Right atrium auricular region (tissue), 2 donors: ENCODE data around the gene ERP27. TPM values are rescaled to one million over a fixed set of nuclear protein-coding genes. Genes with fewer than 3 reads are reported as not detected.

Source experiments
- DNase-seq: peaks from one replicate; pipeline ENCODE4 v3.0.0-alpha.2; 2019; ENCODE audit warnings: low spot score
- H3K27ac ChIP-seq, 2 donors: fragments of 200-600 bp; sonication (generic); 1 replicate in 1 of 2; 2 replicates in 1 of 2; pipeline ENCODE4 v1.5.1; 2016 to 2019
- H3K27me3 ChIP-seq, 2 donors: fragments of 200-600 bp; sonication (generic); one replicate each; pipeline versions ENCODE4 v1.5.1 to v1.6.0; 2017 to 2019
- H3K36me3 ChIP-seq: fragments of 200-600 bp; sonication (generic); one replicate; pipeline ENCODE4 v1.5.1; 2016
- H3K4me1 ChIP-seq, 2 donors: fragments of 200-600 bp; sonication (generic); one replicate each; pipeline versions ENCODE4 v1.5.1 to v1.6.0; 2017 to 2019
- H3K4me3 ChIP-seq, 2 donors: fragments of 200-600 bp; sonication (generic); 1 replicate in 1 of 2; 2 replicates in 1 of 2; pipeline ENCODE4 v1.5.1; 2017 to 2019; ENCODE audit warnings: mild to moderate bottlenecking in 1 of 2, moderate library complexity in 1 of 2
- H3K9me3 ChIP-seq, 2 donors: fragments of 200-600 bp; sonication (generic); one replicate each; pipeline ENCODE4 v1.5.1; 2019
- total RNA-seq, 2 donors: library from RNA; depleted of rRNA; stranded (reverse); fragments of >200 nt; gene quantifications; one replicate each; pipeline ENCODE4 v1.1.0, GENCODE V29; 2016
- TF ChIP-seq, protein P1 (sequence below), 2 donors: fragments of 200-600 bp; sonication (generic); IDR thresholded peaks; one replicate each; pipeline ENCODE4 v1.5.1; 2019; ENCODE audit warnings: antibody characterized with exemption in 2 of 2

ERP27 gene
- total RNA-seq, 2 donors from 2014 or later = 0.31 to 0.70 TPM

DNA sequence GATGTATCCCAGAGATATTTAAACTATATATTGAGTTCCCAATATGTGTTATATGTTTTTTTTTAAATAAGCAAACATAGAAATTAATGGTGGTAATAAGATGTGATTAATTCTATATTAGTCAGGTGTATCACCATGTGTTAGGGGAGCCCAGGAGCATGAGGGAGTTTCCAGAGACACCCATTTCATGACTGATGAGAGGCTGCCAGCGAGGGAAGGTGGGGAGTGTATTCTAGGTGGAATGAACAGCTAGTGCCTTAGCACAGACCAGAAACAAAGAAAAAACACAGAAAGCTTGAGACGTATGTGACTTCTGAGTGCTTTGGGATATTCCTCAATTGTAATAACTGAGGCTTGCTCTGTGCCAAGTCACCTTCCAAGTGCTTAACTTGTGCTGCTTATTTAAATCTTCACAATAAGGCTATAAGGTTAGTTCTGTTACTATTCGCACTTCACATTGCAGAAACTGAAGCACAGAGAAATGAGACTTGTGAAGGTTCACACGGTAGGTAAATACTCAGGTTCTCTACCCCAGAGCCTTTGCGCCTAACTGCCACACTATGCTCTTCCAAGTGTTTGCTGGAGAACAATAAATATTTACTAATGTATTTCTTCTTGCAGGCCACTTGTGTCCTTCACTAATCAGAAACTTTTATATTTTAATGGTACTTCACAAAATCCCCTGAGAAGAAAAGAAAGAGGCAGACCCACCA lies 34.8 kb downstream of the ERP27 start:
- H3K4me3 ChIP-seq = no peak overlapping the region
- H3K27ac ChIP-seq = peak overlapping the region; percentile 54 to 56
- H3K27me3 ChIP-seq = no peaks in the 10 kb centered on the region
- H3K36me3 ChIP-seq = no peaks in the 10 kb centered on the region
- no peak for DNase-seq
- peaks cover 0 to 36% of the 10 kb centered on the region in 2 donors for H3K4me1 ChIP-seq
- TF ChIP-seq, protein P1, sequence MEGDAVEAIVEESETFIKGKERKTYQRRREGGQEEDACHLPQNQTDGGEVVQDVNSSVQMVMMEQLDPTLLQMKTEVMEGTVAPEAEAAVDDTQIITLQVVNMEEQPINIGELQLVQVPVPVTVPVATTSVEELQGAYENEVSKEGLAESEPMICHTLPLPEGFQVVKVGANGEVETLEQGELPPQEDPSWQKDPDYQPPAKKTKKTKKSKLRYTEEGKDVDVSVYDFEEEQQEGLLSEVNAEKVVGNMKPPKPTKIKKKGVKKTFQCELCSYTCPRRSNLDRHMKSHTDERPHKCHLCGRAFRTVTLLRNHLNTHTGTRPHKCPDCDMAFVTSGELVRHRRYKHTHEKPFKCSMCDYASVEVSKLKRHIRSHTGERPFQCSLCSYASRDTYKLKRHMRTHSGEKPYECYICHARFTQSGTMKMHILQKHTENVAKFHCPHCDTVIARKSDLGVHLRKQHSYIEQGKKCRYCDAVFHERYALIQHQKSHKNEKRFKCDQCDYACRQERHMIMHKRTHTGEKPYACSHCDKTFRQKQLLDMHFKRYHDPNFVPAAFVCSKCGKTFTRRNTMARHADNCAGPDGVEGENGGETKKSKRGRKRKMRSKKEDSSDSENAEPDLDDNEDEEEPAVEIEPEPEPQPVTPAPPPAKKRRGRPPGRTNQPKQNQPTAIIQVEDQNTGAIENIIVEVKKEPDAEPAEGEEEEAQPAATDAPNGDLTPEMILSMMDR (IDR thresholded peaks at IDR 0.05) = no peak
- no peaks in the 10 kb centered on the region for H3K9me3 ChIP-seq

DNA sequence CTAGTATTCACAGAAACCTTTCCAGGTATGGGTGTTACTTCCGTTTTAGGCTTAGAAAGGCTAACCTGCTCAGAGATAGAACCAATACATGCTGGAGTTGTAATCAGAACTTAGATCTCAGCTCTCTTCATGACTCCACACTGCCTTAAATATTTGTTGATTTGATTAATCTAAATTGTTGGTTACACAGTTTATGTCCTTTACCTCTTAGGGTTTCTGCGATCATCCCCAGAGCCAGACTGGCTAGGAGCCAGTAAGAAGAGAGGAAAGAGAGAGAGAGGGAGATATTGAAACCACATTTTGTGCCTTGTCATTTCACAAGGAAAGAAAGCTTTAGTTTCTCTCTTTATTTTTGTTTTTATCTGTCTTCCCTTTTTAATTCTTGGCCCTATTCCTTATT lies 35.9 kb downstream of the ERP27 start:
- H3K27ac ChIP-seq = peak overlapping the region; percentile 28 to 54
- H3K4me1 ChIP-seq = peaks cover 0 to 36% of the 10 kb centered on the region in 2 donors
- TF ChIP-seq, protein P1 (IDR thresholded peaks at IDR 0.05) = no peak
- H3K9me3 ChIP-seq = no peaks in the 10 kb centered on the region
- no peaks in the 10 kb centered on the region for H3K36me3 ChIP-seq
- no peak for DNase-seq
- no peaks in the 10 kb centered on the region for H3K27me3 ChIP-seq
- no peak overlapping the region for H3K4me3 ChIP-seq

DNA sequence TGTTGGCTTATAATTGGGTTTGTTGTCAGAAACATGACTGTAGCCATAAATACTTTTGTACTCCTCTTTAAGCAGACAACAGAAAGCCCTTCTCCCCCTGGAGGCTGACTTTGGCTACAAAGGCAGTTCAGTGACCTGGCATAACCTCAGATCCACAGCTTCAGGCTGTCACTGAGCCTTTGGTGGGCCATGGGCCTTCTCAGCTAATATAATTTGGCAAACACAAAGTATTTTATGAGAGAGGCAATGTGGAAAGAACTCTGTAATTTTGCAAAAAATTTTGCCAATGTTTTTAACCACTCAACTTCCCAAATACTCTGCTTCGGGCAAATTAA lies 37.1 kb downstream of the ERP27 start:
- DNase-seq = no peak
- no peaks in the 10 kb centered on the region for H3K36me3 ChIP-seq
- no peaks in the 10 kb centered on the region for H3K9me3 ChIP-seq
- H3K27ac ChIP-seq = peak overlapping the region; percentile 28 to 54
- TF ChIP-seq, protein P1 (IDR thresholded peaks at IDR 0.05) = no peak
- H3K4me1 ChIP-seq = peaks cover 0 to 44% of the 10 kb centered on the region in 2 donors
- H3K27me3 ChIP-seq = no peaks in the 10 kb centered on the region
- H3K4me3 ChIP-seq = no peak overlapping the region

DNA sequence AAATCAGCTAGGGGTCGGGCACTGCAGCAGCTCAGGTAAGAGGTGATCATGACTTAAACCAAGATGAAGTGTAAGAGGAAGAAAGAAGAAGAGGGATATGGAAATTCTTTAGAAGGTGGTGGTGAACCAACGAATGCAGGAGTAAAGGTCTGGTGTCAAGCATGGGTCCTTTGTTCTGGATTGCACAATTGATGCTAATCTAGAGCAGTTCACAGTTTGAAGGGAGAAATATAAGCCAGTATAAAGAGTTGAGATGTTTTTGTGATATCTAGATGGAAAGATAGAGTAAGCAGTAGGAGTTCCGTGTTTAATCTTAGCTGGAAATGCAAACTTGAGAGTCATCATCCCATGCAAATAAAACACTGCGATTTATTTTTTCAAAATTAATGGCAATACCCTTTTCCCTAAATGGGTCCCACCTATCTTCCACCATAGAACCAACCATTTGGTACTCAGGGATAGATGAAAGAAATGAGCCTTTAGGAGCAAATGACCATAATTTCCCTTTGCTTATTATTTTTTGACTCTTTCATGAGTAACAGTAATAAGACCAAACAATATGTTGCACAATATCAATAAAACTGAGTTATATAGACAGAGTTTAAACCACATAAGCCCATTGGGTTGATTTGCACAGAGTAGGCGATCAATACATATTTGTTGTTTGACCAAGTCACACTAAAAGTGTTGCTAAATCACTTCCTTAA lies 37.7 kb downstream of the ERP27 start:
- TF ChIP-seq, protein P1 (IDR thresholded peaks at IDR 0.05) = no peak
- DNase-seq = no peak
- Histone ChIP-seq H3K27me3 (no peaks in the 10 kb centered on the region), H3K9me3 (no peaks in the 10 kb centered on the region), H3K27ac (peak overlapping the region; percentile 28 to 54), H3K36me3 (no peaks in the 10 kb centered on the region), H3K4me3 (no peak overlapping the region), H3K4me1 (peaks cover 0 to 39% of the 10 kb centered on the region in 2 donors)

DNA sequence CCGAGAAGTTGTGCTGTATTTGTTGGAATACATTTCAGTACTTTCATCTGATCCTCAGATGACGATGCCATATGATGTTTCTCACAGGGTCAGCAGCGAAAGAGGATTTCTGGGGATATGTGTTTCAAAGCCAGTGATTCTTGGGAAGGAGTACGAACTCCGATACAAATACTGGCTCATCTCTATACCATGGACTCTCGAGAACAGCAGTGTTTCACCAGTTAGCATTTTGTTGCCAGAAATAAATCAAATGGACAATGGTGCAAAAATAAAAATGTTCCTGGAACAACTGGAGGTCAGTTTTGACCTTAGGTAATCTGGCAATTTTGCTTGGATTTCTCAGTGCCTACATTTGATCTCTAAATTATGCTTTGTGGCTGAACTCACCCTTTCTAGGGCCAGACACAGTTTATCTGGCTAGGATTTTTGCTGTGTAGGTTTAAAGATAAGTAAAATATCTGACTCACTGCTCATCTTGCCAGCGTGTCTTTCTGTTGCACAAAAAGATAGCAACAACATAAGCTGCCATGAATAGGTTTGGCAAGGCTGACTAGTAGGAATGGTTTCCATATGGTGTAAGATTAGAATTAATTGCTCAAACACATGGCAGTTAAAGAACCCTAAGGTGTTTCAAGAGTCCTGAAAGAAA lies 41.7 kb downstream of the ERP27 start:
- Histone ChIP-seq H3K4me3 (no peak overlapping the region), H3K27me3 (no peaks in the 10 kb centered on the region), H3K27ac (peak overlapping the region; percentile 22 to 63), H3K36me3 (no peaks in the 10 kb centered on the region), H3K9me3 (no peaks in the 10 kb centered on the region), H3K4me1 (peaks cover 0 to 28% of the 10 kb centered on the region in 2 donors)
- TF ChIP-seq, protein P1 (IDR thresholded peaks at IDR 0.05) = no peak
- no peak for DNase-seq
